NCI-H2171 (cell line): Measurements from ENCODE around the gene DLG2.
"Not testable (repeated sequence)": the region's sequence is repeated elsewhere in the genome, so short reads cannot be mapped to it uniquely, and the experiment has no call there.

Experiments
- DNase-seq: peaks from one replicate; lab custom pipeline; 2025; lab: John Stamatoyannopoulos, UW

DLG2 gene

GRCh38 chr11:85627332-85627997, at the start of gene DLG2:
Gene DLG2 (minus strand): TSS chr11:85627344.
- DNase-seq = peak; percentile 65

GRCh38 chr11:85673393-85673792, 46.2 kb upstream of the DLG2 start:
- DNase-seq = no peak

DNA sequence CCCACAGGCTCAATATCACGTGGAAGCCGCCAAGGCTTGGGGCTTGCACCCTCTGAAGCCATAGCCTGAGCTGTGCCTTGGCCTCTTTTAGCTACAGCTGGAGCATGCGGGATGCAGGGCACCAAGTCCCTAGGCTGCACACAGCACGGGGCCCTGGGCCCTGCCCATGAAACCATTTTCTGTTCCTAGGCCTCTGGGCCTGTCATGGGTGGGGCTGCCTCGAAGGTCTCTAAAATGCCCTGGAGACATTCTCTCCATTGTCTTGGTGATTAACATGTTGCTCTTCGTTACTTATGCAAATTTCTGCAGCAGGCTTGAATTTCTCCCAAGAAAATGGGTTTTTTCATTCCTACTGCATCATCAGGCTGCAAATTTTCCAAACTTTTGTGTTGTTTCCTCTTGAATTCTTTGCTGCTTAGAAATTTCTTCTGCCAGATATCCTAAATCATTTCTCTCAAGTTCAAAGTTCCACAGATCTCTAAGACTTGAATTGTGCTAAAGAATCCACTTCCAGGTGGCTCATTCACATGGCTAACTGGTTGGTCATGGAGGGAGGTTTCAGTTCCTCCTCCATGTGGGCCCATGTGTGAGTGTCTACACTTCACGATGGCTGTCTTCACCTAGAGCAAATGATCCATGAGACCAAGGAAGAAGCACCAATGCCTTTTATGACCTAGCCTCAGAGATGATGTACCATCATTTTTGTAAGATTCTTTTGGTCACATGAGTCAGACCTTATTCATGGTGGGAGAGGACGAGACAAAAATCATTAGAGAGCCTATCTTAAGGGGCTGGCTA, 45.2 kb upstream of the DLG2 start:
- DNase-seq = no peak

- not testable (repeated sequence) for DNase-seq
Measured at GRCh38 chr11:85670949-85671663, 44.0 kb upstream of the DLG2 start.

DNA sequence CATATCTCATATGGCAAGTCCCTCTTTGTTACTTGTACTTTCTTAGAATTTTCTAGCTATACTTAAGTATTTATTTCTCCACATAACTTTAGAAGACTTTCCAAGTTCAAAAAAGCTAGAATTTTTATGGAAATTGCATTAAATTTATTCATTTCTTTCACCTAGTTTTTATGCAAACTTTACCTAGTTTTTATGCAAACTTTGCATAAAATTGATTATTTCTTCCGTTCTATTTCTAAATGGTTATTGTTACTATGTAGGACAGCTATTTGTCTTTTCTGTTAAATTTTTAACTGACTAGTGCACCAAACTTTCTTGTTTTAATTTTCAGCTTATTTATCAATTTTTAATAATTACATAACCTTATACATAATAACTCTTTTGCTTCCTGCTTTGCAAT, 41.0 kb upstream of the DLG2 start:
- DNase-seq = no peak

- DNase-seq = no peak
Measured at GRCh38 chr11:85666687-85667086, 39.5 kb upstream of the DLG2 start.

GRCh38 chr11:85665733-85666132, 38.6 kb upstream of the DLG2 start:
- no peak for DNase-seq

DNA sequence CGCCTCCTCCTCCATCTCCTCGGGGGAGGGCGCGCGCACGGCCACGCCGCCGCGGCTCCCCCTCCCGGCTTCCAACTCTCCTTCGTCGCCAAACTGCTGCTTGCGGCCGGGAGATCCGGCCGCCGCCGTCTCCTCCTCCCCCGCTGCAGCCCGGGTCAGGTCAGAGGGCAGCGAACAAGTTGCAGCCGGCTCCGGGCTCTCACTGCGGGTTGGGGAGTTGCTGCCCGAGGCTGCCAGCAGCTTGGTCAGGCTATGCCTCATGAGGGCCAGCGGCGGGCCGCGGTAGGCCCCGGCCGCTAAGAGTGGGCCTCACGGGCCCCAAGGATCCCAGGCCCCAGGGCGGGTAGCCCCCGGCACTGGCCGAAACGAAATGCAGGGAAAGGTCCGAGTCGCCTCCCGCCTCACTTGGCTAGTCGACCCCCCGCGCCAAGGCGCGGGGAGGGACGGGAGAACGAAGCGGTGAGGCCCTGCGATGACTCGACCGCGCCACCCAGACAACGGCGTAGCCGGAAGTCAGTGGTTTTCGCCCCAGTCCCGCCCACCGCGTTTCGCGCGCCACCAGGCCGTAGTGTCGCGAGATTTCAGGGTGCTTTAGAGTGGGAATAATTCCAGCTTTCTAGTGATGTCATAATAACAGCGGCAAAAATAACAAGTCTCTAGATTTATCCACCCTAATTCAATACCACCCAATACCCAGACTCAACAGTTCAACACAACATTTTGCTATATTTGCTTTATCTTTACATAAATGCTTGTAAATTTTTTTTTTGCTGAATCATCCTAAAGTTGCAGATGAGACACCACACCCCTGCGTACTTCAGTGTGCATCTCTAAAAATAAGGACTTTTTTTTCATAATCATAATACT, 37.7 kb upstream of the DLG2 start, which contains the start of gene CREBZF:
Gene CREBZF, minus strand, starts transcription at position 515 of the 867 bp plus-strand sequence. Its CDS starts 254 bp downstream, at position 261.
- DNase-seq = peak; percentile 100

DNA sequence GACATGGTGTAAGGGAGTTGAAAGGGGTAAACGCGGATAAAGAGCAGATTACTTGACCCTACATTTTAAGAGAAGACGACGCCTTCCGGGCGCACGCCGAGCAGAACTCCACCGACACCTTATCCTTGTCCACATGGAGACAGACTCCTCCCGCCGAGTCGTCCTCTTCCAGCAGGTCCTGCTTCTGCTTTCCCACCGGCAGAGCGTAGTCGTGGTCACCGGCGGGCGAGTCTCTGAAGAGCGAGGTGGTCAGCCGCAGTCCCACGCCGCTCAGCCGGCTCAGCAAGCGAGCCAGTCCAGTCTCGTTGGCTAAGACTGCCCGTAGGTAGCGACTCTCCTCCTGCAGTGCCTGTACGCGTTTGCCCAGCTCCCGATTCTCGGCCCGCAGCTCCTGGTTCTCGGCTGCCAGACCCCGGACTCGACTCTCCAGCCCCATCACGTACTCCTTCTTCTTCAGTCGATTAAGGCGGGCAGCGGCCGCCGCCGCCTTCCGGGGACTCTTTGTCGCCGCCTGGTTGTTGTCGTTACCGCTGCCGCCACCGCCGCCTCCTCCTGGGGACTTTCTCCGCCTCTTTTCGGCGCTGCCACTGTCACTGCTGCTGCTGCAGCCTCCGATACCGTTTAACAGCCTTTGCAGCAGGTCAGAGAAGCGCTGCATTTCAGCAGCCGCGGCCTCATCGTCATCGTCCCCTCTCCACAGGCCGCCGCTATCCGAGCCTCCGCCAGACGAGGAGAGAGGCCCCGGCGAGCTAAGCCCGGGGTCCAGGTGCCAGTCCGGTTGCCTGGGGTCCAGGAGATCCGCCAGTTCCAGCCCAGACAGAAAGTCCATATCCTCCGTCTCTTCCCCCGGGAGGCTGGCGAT, 36.8 kb upstream of the DLG2 start:
- peak; percentile 92 for DNase-seq

- DNase-seq = peak; percentile 30
Measured at GRCh38 chr11:85663080-85663752, 36.1 kb upstream of the DLG2 start.

GRCh38 chr11:85661972-85662664, 35.0 kb upstream of the DLG2 start:
- DNase-seq = no peak

GRCh38 chr11:85658180-85658579, 31.0 kb upstream of the DLG2 start:
- DNase-seq = no peak

- DNase-seq = no peak
Measured at GRCh38 chr11:85656777-85657176, 29.6 kb upstream of the DLG2 start.

GRCh38 chr11:85654343-85654742, 27.2 kb upstream of the DLG2 start:
- not testable (repeated sequence) for DNase-seq

GRCh38 chr11:85652786-85653447, 25.8 kb upstream of the DLG2 start:
- DNase-seq = no peak

- no peak for DNase-seq
Measured at GRCh38 chr11:85651118-85651517, 24.0 kb upstream of the DLG2 start.

GRCh38 chr11:85647604-85648299, 20.6 kb upstream of the DLG2 start, which contains the start of gene TMEM126A:
Gene TMEM126A (plus strand): TSS chr11:85647967. CDS start chr11:85650256, 2,289 bp downstream.
- DNase-seq = peak; percentile 99

GRCh38 chr11:85647078-85647477, 19.9 kb upstream of the DLG2 start:
- no peak for DNase-seq
